ENCODE results near the gene TTF2.

GRCh38 chr1:117127795-117128194 is 67.7 kb downstream of the TTF2 start:
- TF ChIP-seq, protein P1, sequence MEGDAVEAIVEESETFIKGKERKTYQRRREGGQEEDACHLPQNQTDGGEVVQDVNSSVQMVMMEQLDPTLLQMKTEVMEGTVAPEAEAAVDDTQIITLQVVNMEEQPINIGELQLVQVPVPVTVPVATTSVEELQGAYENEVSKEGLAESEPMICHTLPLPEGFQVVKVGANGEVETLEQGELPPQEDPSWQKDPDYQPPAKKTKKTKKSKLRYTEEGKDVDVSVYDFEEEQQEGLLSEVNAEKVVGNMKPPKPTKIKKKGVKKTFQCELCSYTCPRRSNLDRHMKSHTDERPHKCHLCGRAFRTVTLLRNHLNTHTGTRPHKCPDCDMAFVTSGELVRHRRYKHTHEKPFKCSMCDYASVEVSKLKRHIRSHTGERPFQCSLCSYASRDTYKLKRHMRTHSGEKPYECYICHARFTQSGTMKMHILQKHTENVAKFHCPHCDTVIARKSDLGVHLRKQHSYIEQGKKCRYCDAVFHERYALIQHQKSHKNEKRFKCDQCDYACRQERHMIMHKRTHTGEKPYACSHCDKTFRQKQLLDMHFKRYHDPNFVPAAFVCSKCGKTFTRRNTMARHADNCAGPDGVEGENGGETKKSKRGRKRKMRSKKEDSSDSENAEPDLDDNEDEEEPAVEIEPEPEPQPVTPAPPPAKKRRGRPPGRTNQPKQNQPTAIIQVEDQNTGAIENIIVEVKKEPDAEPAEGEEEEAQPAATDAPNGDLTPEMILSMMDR (conservative IDR thresholded peaks at IDR 0.05; ENCODE audit: low read depth, low read length), result no peak
- TF ChIP-seq EZH2 (IDR thresholded peaks at IDR 0.05; ENCODE audit: borderline replicate concordance, low read depth, low read length, poor library complexity, severe bottlenecking), result no peak
